8988T (cell line): ENCODE measurements around the gene DVL1.
"Not testable (repeated sequence)": the region's sequence is repeated elsewhere in the genome, so short reads cannot be mapped to it uniquely, and the experiment has no call there.

Experiments used
- DNase-seq: peaks from one replicate; pipeline ENCODE4 v3.0.0; 2011

DVL1 gene

GRCh38 chr1:1373051-1373814 lies 24.0 kb upstream of the DVL1 start:
- no peak for DNase-seq

GRCh38 chr1:1371746-1372711 lies 22.8 kb upstream of the DVL1 start:
- no peak for DNase-seq

GRCh38 chr1:1371364-1371745 lies 22.1 kb upstream of the DVL1 start:
- DNase-seq = no peak

DNA sequence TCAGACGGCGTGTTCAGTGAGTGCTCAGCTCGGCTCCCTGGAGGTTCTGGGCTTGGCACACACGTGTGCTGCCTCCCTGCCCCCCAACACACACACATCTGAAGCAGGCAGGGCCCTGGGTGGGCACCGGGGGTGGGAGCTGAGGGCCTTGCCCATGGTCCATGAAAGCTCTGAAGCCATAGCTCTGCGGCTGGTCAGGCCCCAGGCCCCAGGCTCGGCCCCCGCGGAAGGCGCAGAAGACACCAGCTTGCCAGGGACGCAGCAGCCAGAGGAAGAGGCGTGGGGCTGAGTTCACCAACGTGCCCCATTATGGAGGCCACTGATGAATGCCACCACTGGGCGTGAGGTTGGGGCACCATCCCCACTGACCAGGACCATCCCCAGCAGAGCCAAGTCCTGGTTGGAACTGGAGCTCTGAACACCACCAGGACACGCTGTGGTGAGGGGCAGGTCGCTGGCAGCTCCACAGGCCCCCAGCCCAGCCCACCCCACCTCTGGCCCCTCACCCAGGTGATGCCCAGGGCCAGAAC lies 21.6 kb upstream of the DVL1 start:
- no peak for DNase-seq

DNA sequence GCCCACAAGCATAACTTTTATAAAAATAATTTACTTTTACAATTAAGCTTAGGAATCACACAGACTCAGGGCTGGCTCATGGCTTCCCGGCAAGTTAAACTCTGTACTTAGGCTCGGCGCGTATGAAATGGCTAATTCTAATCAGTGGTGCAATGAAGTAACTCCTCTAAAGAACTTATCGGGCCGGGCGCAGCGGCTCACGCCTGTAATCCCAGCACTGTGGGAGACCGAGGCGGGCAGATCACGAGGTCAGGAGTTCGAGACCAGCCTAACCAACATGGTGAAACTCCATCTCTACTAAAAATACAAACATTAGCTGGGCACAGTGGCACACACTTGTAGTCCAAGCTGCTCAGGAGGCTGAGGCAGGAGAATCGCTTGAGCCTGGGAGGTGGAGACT lies 20.9 kb upstream of the DVL1 start:
- not testable (repeated sequence) for DNase-seq

DNA sequence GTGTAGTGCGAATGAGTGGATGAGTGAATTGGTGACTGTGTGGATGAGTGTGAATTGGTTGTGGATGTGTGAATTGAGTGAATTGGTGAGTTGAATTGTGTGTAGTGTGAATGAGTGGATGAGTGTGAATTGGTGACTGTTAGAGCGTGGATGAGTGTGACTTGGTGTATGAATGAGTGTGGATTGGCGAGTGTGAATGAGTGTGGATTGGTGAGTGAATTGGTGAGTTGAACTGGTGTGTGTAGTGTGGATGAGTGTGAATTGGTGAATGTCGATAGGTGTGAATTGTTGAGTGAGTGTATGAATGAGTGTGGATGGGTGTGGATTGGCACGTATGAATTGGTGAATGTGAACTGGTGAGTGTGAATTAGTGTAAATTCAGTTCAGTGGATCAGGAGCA lies 18.1 kb upstream of the DVL1 start:
- DNase-seq = no peak

- no peak for DNase-seq
These were observed 17.5 kb upstream of the DVL1 start for GRCh38 chr1:1366699-1367066.

GRCh38 chr1:1365875-1366698 lies 16.9 kb upstream of the DVL1 start:
- no peak for DNase-seq

DNA sequence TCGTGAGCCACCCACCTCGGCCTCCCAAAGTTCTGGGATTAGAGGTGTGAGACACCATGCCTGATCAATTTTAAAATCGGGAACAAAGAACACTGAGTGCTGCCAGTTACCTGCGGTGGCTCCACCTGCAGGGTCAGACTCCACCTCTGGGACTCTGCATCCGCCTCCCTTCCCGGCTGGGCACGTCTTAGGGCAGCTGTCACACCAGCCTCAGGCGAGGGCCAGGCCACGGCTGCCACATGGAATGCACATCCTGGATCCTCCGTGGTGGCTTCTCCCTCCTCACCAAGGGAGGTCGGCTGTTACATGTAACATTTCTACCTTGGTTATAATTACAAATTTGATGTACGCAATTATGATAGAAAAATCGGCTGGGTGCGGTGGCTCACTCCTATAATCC lies 15.0 kb upstream of the DVL1 start:
- DNase-seq = no peak

GRCh38 chr1:1361982-1362423 lies 12.8 kb upstream of the DVL1 start:
- DNase-seq = no peak

- no peak for DNase-seq
These were observed 12.2 kb upstream of the DVL1 start for GRCh38 chr1:1361233-1361981.

DNA sequence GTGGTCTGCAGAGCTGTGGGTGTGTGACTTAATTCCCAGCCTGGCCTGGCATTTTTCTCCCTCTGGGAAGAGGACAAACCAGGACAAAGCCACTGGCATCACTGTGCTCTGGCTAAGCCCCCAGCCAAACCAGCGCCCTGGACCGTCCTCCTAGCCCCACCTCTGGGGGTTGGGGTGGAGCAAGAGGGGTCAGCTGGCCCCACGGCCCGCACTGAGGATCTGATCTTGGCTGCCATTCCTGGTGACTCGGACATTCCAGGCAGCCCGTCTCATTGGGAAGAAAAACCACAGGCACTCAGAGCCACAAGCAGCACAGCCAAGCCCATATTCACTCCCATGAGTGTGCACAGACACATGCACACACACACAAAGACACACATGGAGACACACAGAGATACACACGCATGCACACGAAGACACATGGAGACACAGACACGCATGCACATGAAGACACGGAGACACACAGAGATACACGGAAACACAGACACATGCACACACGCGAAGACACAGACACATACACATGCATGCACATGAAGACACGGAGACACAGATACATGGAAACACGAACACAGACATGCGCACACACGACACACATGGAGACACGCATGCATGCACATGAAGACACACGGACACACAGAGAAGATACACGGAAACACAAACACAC lies 11.4 kb upstream of the DVL1 start:
- peak; percentile 89 for DNase-seq

DNA sequence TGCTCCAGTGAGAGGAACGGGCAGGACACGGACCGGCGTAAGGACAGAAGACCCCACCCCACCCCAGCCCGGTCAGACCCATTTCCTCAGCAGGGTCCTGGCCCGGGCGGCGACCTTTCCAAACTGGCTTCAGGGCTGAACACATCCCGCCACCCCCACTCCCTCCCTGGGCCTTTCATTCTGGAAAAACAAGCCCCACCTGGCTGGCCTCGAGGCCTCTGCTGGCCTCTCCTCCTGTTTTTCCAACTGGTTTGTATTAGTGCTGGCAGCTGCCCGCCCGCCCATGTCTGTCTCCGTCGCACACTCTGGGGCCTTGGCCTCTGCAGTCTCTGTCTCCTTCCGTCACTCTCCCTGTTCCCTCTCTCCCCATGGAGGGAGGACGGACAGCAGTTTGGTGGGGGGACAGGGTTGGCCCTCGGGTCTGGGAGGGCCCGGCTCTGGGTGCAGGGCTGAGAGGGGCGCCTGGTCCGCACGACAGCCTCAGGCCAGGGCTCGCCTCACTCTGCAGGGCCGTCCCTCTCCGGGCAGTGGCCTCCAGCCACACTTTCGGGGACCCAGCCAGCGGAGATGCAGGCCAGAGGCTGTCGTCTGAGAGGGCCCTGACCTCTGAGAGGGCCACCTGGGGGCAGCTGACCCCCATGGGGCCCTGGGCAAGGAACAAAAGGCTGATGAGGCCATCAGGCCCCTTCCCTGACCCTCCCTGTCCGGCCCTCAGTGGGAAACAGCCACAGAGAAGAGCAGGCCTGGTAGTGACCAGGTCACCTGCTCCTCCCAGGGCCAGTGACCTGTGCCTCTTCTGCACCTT lies 10.6 kb upstream of the DVL1 start:
- DNase-seq = peak; percentile 20

DNA sequence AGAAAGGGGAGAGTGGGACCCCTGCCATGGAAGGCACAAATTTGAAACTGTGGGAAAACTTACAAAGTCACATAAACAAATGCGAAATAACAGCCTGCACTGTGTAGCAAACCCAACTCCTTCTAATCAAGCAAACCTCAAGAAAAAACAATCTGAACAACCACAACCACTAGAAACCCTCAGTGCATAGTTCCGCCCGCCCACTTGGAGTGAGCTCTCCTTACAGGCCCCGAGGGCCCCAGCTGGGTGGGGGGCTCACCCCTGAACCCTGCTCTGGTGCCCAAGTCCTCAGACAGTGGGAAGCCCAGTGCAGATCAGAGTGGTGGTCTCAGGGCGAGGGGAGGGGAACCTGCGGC lies 10.1 kb upstream of the DVL1 start:
- no peak for DNase-seq

GRCh38 chr1:1358433-1359271 lies 9.4 kb upstream of the DVL1 start, which contains the start of gene MXRA8:
Gene MXRA8 (minus strand): TSS chr1:1358555. CDS start chr1:1358504, 51 bp downstream.
- DNase-seq = no peak

- DNase-seq = peak; percentile 20
These were observed 8.7 kb upstream of the DVL1 start for GRCh38 chr1:1357871-1358432.

- peak; percentile 19 for DNase-seq
These were observed 7.7 kb upstream of the DVL1 start for GRCh38 chr1:1356796-1357401.

- DNase-seq = peak; percentile 20
These were observed 7.1 kb upstream of the DVL1 start for GRCh38 chr1:1356166-1356795.
